Stomach (tissue), 19 donors: ENCODE results near the gene FAM47C. TPM values are rescaled to one million over a fixed set of nuclear protein-coding genes. Genes with fewer than 3 reads are reported as not detected.
A peak's percentile ranks its signal among the peaks of the same experiment; 100 is the strongest.
"Not testable (repeated sequence)": the region's sequence is repeated elsewhere in the genome, so short reads cannot be mapped to it uniquely, and the experiment has no call there.

Source experiments
- DNase-seq, 2 donors: peaks; one replicate each; pipeline versions ENCODE4 v3.0.0 to v3.0.0-alpha.2; 2013 to 2019
- H3K27ac ChIP-seq, 5 donors: fragments of 200-600 bp in 4 of 5; sonication (generic) in 4 of 5; one replicate each; pipeline ENCODE4 v1.5.1; 2013 to 2019; ENCODE audit warnings: mild to moderate bottlenecking in 1 of 5, moderate library complexity in 1 of 5
- H3K27me3 ChIP-seq, 3 donors: fragments of 200-600 bp; sonication (generic); one replicate each; pipeline ENCODE4 v1.5.1; 2017 to 2019; ENCODE audit warnings: mixed run types in 1 of 3
- H3K36me3 ChIP-seq, 4 donors: fragments of 200-600 bp; sonication (generic); 1 replicate in 3 of 4; 2 replicates in 1 of 4; pipeline ENCODE4 v1.5.1; 2016 to 2019
- H3K4me1 ChIP-seq, 4 donors: fragments of 200-600 bp; sonication (generic); one replicate each; pipeline ENCODE4 v1.5.1; 2016 to 2019
- H3K4me3 ChIP-seq, 4 donors: fragments of 200-600 bp; sonication (generic) in 3 of 4; one replicate each; pipeline ENCODE4 v1.5.1; 2016 to 2019; ENCODE audit warnings: mild to moderate bottlenecking in 1 of 4
- H3K9me3 ChIP-seq, 4 donors: fragments of 200-600 bp; sonication (generic); one replicate each; pipeline ENCODE4 v1.5.1; 2016 to 2019
- EP300 ChIP-seq: sonication (generic); formaldehyde crosslinking; IDR thresholded peaks from one replicate; pipeline ENCODE4 v1.6.1; 2017; ENCODE audit warnings: antibody characterized with exemption
- POLR2A ChIP-seq, 4 donors: fragments of 450-650 bp; IDR thresholded peaks; one replicate each; pipeline ENCODE4 v1.6.1; 2016; ENCODE audit warnings: antibody characterized with exemption in 4 of 4, control low read depth in 2 of 4, mild to moderate bottlenecking in 1 of 4, moderate library complexity in 1 of 4
- POLR2AphosphoS5 ChIP-seq, 3 donors: sonication (generic); formaldehyde crosslinking; IDR thresholded peaks; one replicate each; pipeline ENCODE4 v1.6.1; 2016; ENCODE audit warnings: antibody characterized with exemption in 3 of 3
- WGBS, 5 donors: extraction: QIAGEN DNeasy Blood & Tissue Kit in 3 of 5; methylation state at CpG; one replicate each; pipeline versions ENCODE4 v1.1.5 to v1.1.7; 2013 to 2018; 5-methylcytosine and 5-hydroxymethylcytosine counted together
- intact Hi-C: fragments of 100-400 bp; cut with DNase I; formaldehyde crosslinking; loops from one replicate; pipeline ENCODE4 v1.15.1; 2023; ENCODE audit warnings: low total_unique reads
- long read RNA-seq, 10 donors: transcript quantifications; one replicate each; lab custom pipeline, GENCODE V29; 2026
- polyA plus RNA-seq, 3 donors: library from polyadenylated mRNA; stranded (reverse); fragments of 200-250 nt; gene quantifications; one replicate each; pipeline ENCODE4 v1.2.3, GENCODE V29; 2013
- total RNA-seq, 5 donors: library from RNA; depleted of rRNA; stranded (reverse); fragments of >200 nt; gene quantifications; one replicate each; pipeline versions ENCODE4 v1.1.0 to v1.2.3, GENCODE V29; 2014 to 2016
- TF ChIP-seq, protein P1 (sequence below), 7 experiments: fragments of 450-650 bp in 4 of 7; fragments of 200-600 bp in 3 of 7; sonication (generic) in 3 of 7; IDR thresholded peaks; one replicate each; pipeline ENCODE4 v1.5.1; 2016 to 2019; ENCODE audit warnings: antibody characterized with exemption in 7 of 7, control low read depth in 2 of 7, mild to moderate bottlenecking in 1 of 7
- donor health status: healthy with polysubstance abuse.
- donor health status: Bipolar disorder and iron deficiency.
- donor health status: healthy.

FAM47C gene
- total RNA-seq (not detected), polyA plus RNA-seq (not detected)
- long read RNA-seq, donor 1 = 0 reads
- long read RNA-seq, donor 2 = 0 reads
- long read RNA-seq, donor 3 = 0 reads
- long read RNA-seq, donor 4 = 0 reads
- long read RNA-seq, donor 5 = 0 reads
- long read RNA-seq, donor 6 = 0 reads
- long read RNA-seq, donor 7 = 0 reads
- long read RNA-seq, donor 8 = 0 reads
- long read RNA-seq, donor 9 = 0 reads
- long read RNA-seq, donor 10 = 0 reads

DNA sequence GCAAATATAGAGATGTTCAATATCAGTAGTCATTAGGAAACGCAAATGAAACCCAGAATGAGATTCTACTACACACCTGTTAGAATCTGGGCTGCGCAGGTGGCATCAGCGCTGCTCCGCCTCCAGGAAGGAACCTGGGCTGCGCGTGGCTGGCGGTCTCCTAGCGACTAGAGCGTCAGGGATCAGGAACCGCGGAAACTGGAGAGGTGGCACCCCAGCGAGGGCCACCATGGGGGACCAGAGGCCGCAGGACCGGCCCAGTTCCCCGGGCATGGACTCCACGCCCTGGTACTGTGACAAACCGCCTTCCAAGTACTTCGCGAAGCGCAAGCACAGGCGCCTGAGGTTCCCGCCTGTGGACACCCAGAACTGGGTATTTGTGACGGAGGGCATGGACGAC is at the start of gene FAM47C:
FAM47C (plus strand) TSS at position 185 of the 400 bp plus-strand sequence; CDS start at position 230, 45 bp downstream.
- 67 to 88% (median 76%) methylated on average over 21 to 24 of the region's 24 CpGs for WGBS, 5 donors

DNA sequence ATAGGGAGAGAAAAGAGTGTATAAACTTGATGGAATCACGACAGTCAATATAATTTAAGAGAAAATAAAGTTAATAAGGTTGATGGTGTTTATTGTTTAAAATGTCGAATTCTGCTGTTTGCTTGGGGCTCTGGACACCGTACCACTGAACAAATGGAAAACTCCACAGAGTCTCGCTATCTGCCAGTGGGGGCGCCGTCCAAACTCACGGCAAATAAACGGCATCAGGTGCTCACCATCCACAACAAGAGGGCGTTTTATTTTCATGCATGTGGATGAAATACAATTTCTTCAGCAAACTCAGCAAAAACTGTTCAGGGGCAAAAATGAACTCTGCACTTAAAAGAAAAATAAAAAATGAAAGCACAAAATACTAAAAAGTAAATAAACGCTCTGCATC is 46.6 kb upstream of the FAM47C start:
- intact Hi-C loops = no loop called here
- DNase-seq = no peak
- TF ChIP-seq, protein P1, sequence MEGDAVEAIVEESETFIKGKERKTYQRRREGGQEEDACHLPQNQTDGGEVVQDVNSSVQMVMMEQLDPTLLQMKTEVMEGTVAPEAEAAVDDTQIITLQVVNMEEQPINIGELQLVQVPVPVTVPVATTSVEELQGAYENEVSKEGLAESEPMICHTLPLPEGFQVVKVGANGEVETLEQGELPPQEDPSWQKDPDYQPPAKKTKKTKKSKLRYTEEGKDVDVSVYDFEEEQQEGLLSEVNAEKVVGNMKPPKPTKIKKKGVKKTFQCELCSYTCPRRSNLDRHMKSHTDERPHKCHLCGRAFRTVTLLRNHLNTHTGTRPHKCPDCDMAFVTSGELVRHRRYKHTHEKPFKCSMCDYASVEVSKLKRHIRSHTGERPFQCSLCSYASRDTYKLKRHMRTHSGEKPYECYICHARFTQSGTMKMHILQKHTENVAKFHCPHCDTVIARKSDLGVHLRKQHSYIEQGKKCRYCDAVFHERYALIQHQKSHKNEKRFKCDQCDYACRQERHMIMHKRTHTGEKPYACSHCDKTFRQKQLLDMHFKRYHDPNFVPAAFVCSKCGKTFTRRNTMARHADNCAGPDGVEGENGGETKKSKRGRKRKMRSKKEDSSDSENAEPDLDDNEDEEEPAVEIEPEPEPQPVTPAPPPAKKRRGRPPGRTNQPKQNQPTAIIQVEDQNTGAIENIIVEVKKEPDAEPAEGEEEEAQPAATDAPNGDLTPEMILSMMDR (IDR thresholded peaks at IDR 0.05) = no peak
- no peak for TF ChIP-seq POLR2A (IDR thresholded peaks at IDR 0.05)
- no peak for TF ChIP-seq EP300
- TF ChIP-seq POLR2AphosphoS5 (IDR thresholded peaks at IDR 0.05) = no peak
- H3K27me3 ChIP-seq = peaks cover 0 to 24% (median 20%) of the 10 kb centered on the region in 3 donors
- H3K4me3 ChIP-seq = no peak overlapping the region
- H3K4me1 ChIP-seq = peaks cover 0 to 7% (median 2%) of the 10 kb centered on the region in 4 donors
- no peak overlapping the region for H3K27ac ChIP-seq
- H3K9me3 ChIP-seq = peaks cover 0 to 9% (median 0%) of the 10 kb centered on the region in 4 donors
- no peaks in the 10 kb centered on the region for H3K36me3 ChIP-seq
- 33 to 56% (median 38%) methylated on average over 10 of the region's 10 CpGs for WGBS, 5 donors

More for the DNA sequence above, at the start of gene FAM47C:
- H3K27me3 ChIP-seq, H3K36me3 ChIP-seq, intact Hi-C loops, DNase-seq, H3K4me1 ChIP-seq, H3K27ac ChIP-seq, H3K4me3 ChIP-seq: not testable (repeated sequence)
- H3K9me3 ChIP-seq = peaks cover 0 to 15% (median 7%) of the 10 kb centered on the region in 4 donors

- Histone ChIP-seq H3K9me3 (peaks cover 0 to 9% (median 0%) of the 10 kb centered on the region in 4 donors), H3K27ac (no peak overlapping the region), H3K4me3 (peak overlapping the region; percentile 23 to 33 (median 26)), H3K4me1 (no peaks in the 10 kb centered on the region), H3K27me3 (peaks cover 0 to 13% (median 6%) of the 10 kb centered on the region in 3 donors), H3K36me3 (no peaks in the 10 kb centered on the region)
- WGBS, 5 donors = 7 to 39% (median 13%) methylated on average over 13 to 57 of the region's 63 CpGs
- intact Hi-C loops = no loop called here
- peak in 1 of 2 donors; percentile 17 for DNase-seq
- TF ChIP-seq EP300 (no peak), POLR2A (IDR thresholded peaks at IDR 0.05) (no peak), POLR2AphosphoS5 (IDR thresholded peaks at IDR 0.05) (no peak)
- TF ChIP-seq, protein P1 (IDR thresholded peaks at IDR 0.05) = no peak
Observed at GRCh38 chrX:36963069-36963808, 44.9 kb upstream of the FAM47C start.

GRCh38 chrX:36963852-36964251 is 44.3 kb upstream of the FAM47C start:
- Histone ChIP-seq H3K27ac (no peak overlapping the region), H3K4me3 (peak overlapping the region in 3 of 4 donors; percentile 23 to 27 (median 24)), H3K27me3 (peaks cover 0 to 8% (median 2%) of the 10 kb centered on the region in 3 donors), H3K9me3 (peaks cover 0 to 9% (median 0%) of the 10 kb centered on the region in 4 donors), H3K36me3 (no peaks in the 10 kb centered on the region), H3K4me1 (no peaks in the 10 kb centered on the region)
- DNase-seq = no peak
- TF ChIP-seq POLR2AphosphoS5 (IDR thresholded peaks at IDR 0.05) = no peak
- no peak for TF ChIP-seq EP300
- TF ChIP-seq, protein P1 (IDR thresholded peaks at IDR 0.05) = no peak
- TF ChIP-seq POLR2A (IDR thresholded peaks at IDR 0.05) = no peak
- WGBS, 5 donors = 4 to 56% (median 11%) methylated on average over 4 to 44 of the region's 45 CpGs
- intact Hi-C loops = no loop called here
